ENCODE results near the gene OSGIN1.

The OSGIN1 gene

GRCh38 chr16:83959656-83960434 is 6.8 kb downstream of the OSGIN1 start:
- H3K4me1 Mint-ChIP-seq = no peaks in the 10 kb centered on the region
- H3K4me3 Mint-ChIP-seq = no peak overlapping the region
- DNase-seq (ENCODE audit: low spot score in 2 of 2) = no peak
- peaks cover 4% of the 10 kb centered on the region for H3K36me3 Mint-ChIP-seq (ENCODE audit: insufficient read depth)
- ATAC-seq (replicated peaks; ENCODE audit: extremely low read depth, poor library complexity, severe bottlenecking) = no peak
- peaks cover 9% of the 10 kb centered on the region for H3K27me3 Mint-ChIP-seq
- no peak overlapping the region for H3K27ac Mint-ChIP-seq (ENCODE audit: low read depth)
- H3K9me3 Mint-ChIP-seq = no peaks in the 10 kb centered on the region

- ATAC-seq (replicated peaks; ENCODE audit: extremely low read depth, poor library complexity, severe bottlenecking) (no peak), DNase-seq (ENCODE audit: low spot score in 2 of 2) (no peak)
- Mint-ChIP-seq H3K9me3 (no peaks in the 10 kb centered on the region), H3K36me3 (ENCODE audit: insufficient read depth) (peaks cover 4% of the 10 kb centered on the region), H3K27ac (ENCODE audit: low read depth) (no peak overlapping the region), H3K4me3 (no peak overlapping the region), H3K4me1 (no peaks in the 10 kb centered on the region), H3K27me3 (peaks cover under 1% of the 10 kb centered on the region)
These were observed 7.6 kb downstream of the OSGIN1 start for GRCh38 chr16:83960521-83961249.

GRCh38 chr16:83961591-83961990 is 8.6 kb downstream of the OSGIN1 start:
- Mint-ChIP-seq H3K27me3 (no peaks in the 10 kb centered on the region), H3K27ac (ENCODE audit: low read depth) (no peak overlapping the region), H3K36me3 (ENCODE audit: insufficient read depth) (peaks cover 4% of the 10 kb centered on the region), H3K4me1 (no peaks in the 10 kb centered on the region), H3K4me3 (no peak overlapping the region), H3K9me3 (no peaks in the 10 kb centered on the region)
- ATAC-seq (replicated peaks; ENCODE audit: extremely low read depth, poor library complexity, severe bottlenecking) (no peak), DNase-seq (ENCODE audit: low spot score in 2 of 2) (no peak)

- Mint-ChIP-seq H3K4me3 (no peak overlapping the region), H3K36me3 (ENCODE audit: insufficient read depth) (peaks cover 4% of the 10 kb centered on the region), H3K27me3 (peaks cover 10% of the 10 kb centered on the region), H3K27ac (ENCODE audit: low read depth) (no peak overlapping the region), H3K9me3 (no peaks in the 10 kb centered on the region), H3K4me1 (peaks cover 6% of the 10 kb centered on the region)
- DNase-seq (ENCODE audit: low spot score in 2 of 2) = no peak
- ATAC-seq (replicated peaks; ENCODE audit: extremely low read depth, poor library complexity, severe bottlenecking) = no peak
These were observed 10.5 kb downstream of the OSGIN1 start for GRCh38 chr16:83963277-83964119.

- H3K4me1 Mint-ChIP-seq = peaks cover 6% of the 10 kb centered on the region
- peaks cover 20% of the 10 kb centered on the region for H3K27me3 Mint-ChIP-seq
- H3K4me3 Mint-ChIP-seq = no peak overlapping the region
- H3K36me3 Mint-ChIP-seq (ENCODE audit: insufficient read depth) = peaks cover 2% of the 10 kb centered on the region
- H3K9me3 Mint-ChIP-seq = no peaks in the 10 kb centered on the region
- no peak for ATAC-seq (replicated peaks; ENCODE audit: extremely low read depth, poor library complexity, severe bottlenecking)
- H3K27ac Mint-ChIP-seq (ENCODE audit: low read depth) = no peak overlapping the region
- no peak for DNase-seq (ENCODE audit: low spot score in 2 of 2)
These were observed 11.8 kb downstream of the OSGIN1 start for GRCh38 chr16:83964684-83965443.

GRCh38 chr16:83965444-83966152 is 12.6 kb downstream of the OSGIN1 start:
- Mint-ChIP-seq H3K4me3 (no peak overlapping the region), H3K9me3 (no peaks in the 10 kb centered on the region), H3K36me3 (ENCODE audit: insufficient read depth) (peaks cover 2% of the 10 kb centered on the region), H3K27ac (ENCODE audit: low read depth) (no peak overlapping the region), H3K27me3 (peaks cover 26% of the 10 kb centered on the region), H3K4me1 (peaks cover 6% of the 10 kb centered on the region)
- ATAC-seq (replicated peaks; ENCODE audit: extremely low read depth, poor library complexity, severe bottlenecking) = no peak
- DNase-seq (ENCODE audit: low spot score in 2 of 2) = no peak

GRCh38 chr16:83966153-83966696 is 13.2 kb downstream of the OSGIN1 start:
- DNase-seq (ENCODE audit: low spot score in 2 of 2) (no peak), ATAC-seq (replicated peaks; ENCODE audit: extremely low read depth, poor library complexity, severe bottlenecking) (no peak)
- peaks cover 2% of the 10 kb centered on the region for H3K36me3 Mint-ChIP-seq (ENCODE audit: insufficient read depth)
- no peaks in the 10 kb centered on the region for H3K9me3 Mint-ChIP-seq
- no peak overlapping the region for H3K27ac Mint-ChIP-seq (ENCODE audit: low read depth)
- H3K4me1 Mint-ChIP-seq = peaks cover 6% of the 10 kb centered on the region
- H3K27me3 Mint-ChIP-seq = peaks cover 26% of the 10 kb centered on the region
- H3K4me3 Mint-ChIP-seq = no peak overlapping the region

- Mint-ChIP-seq H3K4me3 (no peak overlapping the region), H3K27me3 (peaks cover 26% of the 10 kb centered on the region), H3K27ac (ENCODE audit: low read depth) (no peak overlapping the region), H3K36me3 (ENCODE audit: insufficient read depth) (no peaks in the 10 kb centered on the region), H3K4me1 (peaks cover 6% of the 10 kb centered on the region), H3K9me3 (no peaks in the 10 kb centered on the region)
- DNase-seq (ENCODE audit: low spot score in 2 of 2) (no peak), ATAC-seq (replicated peaks; ENCODE audit: extremely low read depth, poor library complexity, severe bottlenecking) (no peak)
These were observed 14.1 kb downstream of the OSGIN1 start for GRCh38 chr16:83967091-83967490.

GRCh38 chr16:83967838-83968305 is 14.8 kb downstream of the OSGIN1 start, which contains the start of gene NECAB2:
TSS of gene NECAB2 (plus strand) at chr16:83968244. CDS start at chr16:83968649, 405 bp downstream.
- no peak for ATAC-seq (replicated peaks; ENCODE audit: extremely low read depth, poor library complexity, severe bottlenecking)
- Mint-ChIP-seq H3K4me3 (peak within 1 kb of the TSS; percentile 50), H3K9me3 (no peaks in the 10 kb centered on the region), H3K27ac (ENCODE audit: low read depth) (no peak within 1 kb of the TSS), H3K36me3 (ENCODE audit: insufficient read depth) (no peaks in the 10 kb centered on the region), H3K4me1 (peaks cover 6% of the 10 kb centered on the region), H3K27me3 (peaks cover 26% of the 10 kb centered on the region)
- no peak for DNase-seq (ENCODE audit: low spot score in 2 of 2)

- no peaks in the 10 kb centered on the region for H3K9me3 Mint-ChIP-seq
These were observed 15.3 kb downstream of the OSGIN1 start for GRCh38 chr16:83968306-83968851.

More at GRCh38 chr16:83968306-83968851, 15.3 kb downstream of the OSGIN1 start:
- ATAC-seq (replicated peaks; ENCODE audit: extremely low read depth, poor library complexity, severe bottlenecking) = no peak
- Mint-ChIP-seq H3K36me3 (ENCODE audit: insufficient read depth) (no peaks in the 10 kb centered on the region), H3K4me1 (peaks cover 6% of the 10 kb centered on the region), H3K4me3 (peak overlapping the region; percentile 50), H3K27me3 (peaks cover 31% of the 10 kb centered on the region), H3K27ac (ENCODE audit: low read depth) (no peak overlapping the region)
- no peak for DNase-seq (ENCODE audit: low spot score in 2 of 2)

All from central memory CD8-positive, alpha-beta T cell (primary cell).